GM10248 (cell line): Measurements from ENCODE around the gene ST6GALNAC5.
"Not testable (repeated sequence)": the region's sequence is repeated elsewhere in the genome, so short reads cannot be mapped to it uniquely, and the experiment has no call there.

Source experiments
- CTCF ChIA-PET: fragments of 300-600 bp; sonication (Branson Sonifier 250); formaldehyde crosslinking; extraction: SDS; loops from one replicate; lab custom pipeline; 2021; ENCODE audit warnings: antibody characterized with exemption; lab: Yijun Ruan, JAX
- POLR2A ChIA-PET: fragments of 350-650 bp; sonication (Branson Sonifier 250); formaldehyde crosslinking; extraction: SDS; loops from one replicate; lab custom pipeline; 2020; ENCODE audit warnings: antibody characterized with exemption; lab: Yijun Ruan, JAX
- DNase-seq: peaks from one replicate; pipeline ENCODE4 v3.0.0; 2012; ENCODE audit errors: extremely low spot score
- TF ChIP-seq, protein P1 (sequence below): IDR thresholded peaks from 2 replicates; pipeline ENCODE4 v1.5.1; 2012; ENCODE audit warnings: mild to moderate bottlenecking, low read depth; ENCODE audit errors: extremely low read depth, missing control alignments, control extremely low read depth

The ST6GALNAC5 gene

DNA sequence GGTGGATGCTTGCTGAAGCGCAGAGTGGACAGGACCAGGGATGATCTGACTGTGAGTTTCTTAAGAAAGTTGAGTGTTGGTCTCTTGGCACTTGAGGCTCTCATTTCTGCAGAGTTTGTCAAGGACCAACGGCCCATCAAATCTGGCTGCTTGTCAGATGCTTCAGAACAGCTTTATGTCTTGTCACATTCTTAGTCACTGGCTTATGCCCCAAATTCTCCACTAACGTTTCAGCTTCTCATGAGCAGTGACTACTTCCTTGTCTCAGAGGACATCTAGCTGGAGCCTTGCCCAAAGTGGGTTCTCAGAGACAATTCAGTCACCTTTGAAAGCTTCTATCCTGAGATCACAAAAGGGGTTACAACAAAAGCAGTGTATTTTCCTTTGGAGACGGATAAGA lies 92.3 kb downstream of the ST6GALNAC5 start:
- CTCF ChIA-PET: no interaction called here
- TF ChIP-seq, protein P1, sequence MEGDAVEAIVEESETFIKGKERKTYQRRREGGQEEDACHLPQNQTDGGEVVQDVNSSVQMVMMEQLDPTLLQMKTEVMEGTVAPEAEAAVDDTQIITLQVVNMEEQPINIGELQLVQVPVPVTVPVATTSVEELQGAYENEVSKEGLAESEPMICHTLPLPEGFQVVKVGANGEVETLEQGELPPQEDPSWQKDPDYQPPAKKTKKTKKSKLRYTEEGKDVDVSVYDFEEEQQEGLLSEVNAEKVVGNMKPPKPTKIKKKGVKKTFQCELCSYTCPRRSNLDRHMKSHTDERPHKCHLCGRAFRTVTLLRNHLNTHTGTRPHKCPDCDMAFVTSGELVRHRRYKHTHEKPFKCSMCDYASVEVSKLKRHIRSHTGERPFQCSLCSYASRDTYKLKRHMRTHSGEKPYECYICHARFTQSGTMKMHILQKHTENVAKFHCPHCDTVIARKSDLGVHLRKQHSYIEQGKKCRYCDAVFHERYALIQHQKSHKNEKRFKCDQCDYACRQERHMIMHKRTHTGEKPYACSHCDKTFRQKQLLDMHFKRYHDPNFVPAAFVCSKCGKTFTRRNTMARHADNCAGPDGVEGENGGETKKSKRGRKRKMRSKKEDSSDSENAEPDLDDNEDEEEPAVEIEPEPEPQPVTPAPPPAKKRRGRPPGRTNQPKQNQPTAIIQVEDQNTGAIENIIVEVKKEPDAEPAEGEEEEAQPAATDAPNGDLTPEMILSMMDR: no peak
- POLR2A ChIA-PET: no interaction called here
- DNase-seq: no peak

DNA sequence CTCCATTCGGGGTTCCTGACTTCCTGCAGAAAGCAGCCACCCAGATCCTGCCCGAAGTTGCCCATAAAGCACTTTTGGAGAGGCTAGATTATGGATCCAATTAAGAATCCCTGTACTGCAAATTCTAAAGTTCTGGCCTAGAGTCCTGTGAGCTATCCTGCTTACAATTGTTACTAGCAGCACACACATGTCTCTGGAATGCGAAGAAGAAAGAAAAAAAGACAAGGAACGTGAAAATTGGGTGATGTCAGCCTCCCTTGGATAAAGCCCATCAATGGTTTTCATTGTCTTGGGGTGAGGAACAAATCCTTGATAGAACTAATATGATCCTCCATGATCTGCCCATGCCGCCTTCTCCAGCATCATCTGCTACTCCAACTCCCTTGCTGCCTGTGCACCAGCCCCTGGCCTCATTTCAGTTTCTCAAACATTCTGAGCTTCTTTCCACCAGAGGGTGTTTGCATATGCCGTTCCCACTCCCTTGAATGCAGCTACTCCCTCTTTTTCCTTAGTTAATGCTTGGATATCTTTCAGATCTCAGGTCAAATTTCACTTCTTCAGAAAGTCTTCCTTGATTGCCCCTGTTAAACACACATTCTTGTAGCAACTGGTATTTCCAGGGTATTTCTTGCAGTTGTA lies 94.0 kb downstream of the ST6GALNAC5 start:
- no peak for DNase-seq
- ChIA-PET CTCF (interaction anchor here (0.9 to 1.0 kb wide), 2 partner anchors 14 to 39 kb away, joined by 3 read pairs; no protein-coding TSS in a partner anchor), POLR2A (no interaction called here)
- TF ChIP-seq, protein P1: no peak

DNA sequence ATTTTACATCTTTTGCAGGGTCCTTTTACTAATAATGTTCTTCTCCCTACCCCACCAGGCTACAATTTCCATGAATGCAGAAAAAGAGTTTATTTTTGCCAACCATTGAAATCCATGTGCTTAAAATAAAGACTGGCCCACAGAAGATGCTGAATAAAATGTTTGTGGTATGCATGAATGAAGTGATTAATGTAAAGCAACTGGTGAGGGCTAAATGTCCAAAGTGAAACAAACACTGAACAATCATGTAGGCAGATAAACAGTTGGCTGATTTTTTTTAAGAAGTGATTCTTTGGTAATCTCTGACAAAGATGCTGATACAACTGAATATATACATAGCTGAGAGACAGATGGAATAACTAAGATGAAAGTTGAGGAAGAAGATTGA lies 94.5 kb downstream of the ST6GALNAC5 start:
- TF ChIP-seq, protein P1: no peak
- CTCF ChIA-PET: interaction anchor here (0.9 to 1.0 kb wide), 2 partner anchors 14 to 39 kb away, joined by 3 read pairs; no protein-coding TSS in a partner anchor
- no peak for DNase-seq
- POLR2A ChIA-PET: no interaction called here

DNA sequence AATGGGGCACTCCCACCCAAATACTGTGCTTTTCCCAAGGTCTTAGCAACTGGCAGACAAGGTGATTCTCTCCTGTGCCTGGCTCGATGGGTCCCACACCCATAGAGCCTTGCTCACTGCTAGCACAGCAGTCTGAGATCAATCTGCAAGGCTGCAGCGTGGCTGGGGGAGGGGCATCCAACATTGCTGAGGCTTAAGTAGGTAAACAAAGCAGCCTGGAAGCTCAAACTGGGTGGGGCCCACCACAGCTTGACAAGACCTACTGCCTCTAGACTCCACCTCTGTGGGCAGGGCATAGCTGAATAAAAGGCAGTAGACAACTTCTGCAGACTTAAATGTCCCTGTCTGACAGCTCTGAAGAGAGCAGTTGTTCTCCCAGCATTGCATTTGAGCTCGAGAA lies 114.0 kb downstream of the ST6GALNAC5 start:
- DNase-seq, POLR2A ChIA-PET: not testable (repeated sequence)
- CTCF ChIA-PET: interaction anchor here (1.3 to 2.0 kb wide), 2 partner anchors 10 to 12 kb away, joined by 4 to 5 read pairs; no protein-coding TSS in a partner anchor

DNA sequence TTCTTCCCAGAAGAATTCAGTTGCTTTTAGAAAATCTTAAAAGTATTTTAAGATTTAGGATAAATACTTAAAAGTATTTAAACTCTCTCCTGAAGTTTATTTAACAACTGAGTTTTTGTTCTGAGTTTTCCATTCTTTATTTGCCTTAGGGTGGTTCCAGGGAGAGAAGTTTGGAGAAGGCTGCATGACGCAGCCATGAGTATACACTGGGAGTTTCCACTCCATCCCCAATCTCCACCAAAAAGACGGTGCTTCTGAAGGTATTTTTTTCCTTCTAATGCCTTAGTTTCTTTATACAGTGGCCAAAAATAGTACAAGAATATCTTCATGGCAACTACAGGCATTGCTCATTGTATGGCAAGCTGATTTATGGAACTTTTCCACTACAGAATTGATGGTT lies 122.7 kb downstream of the ST6GALNAC5 start:
- TF ChIP-seq, protein P1: no peak
- CTCF ChIA-PET: no interaction called here
- DNase-seq: no peak
- POLR2A ChIA-PET: no interaction called here

DNA sequence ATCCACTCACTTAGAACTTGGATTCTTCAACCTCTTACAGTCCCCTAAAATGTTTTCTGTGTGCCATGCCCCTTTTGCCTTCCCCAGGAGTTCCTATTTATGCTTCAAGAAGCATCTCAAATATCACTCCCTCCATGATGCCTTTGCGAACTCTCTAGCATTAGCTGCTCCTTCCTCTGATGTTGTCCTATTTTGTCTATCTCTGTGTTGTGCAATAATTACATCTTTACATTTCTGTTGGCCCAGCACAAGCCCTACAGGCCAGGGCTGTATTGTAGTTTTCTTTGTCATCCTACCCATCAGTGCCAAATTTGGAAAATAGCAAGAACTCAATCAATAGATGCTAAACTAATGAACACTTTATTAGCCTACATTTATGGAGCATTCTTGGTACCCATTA lies 125.8 kb downstream of the ST6GALNAC5 start:
- ChIA-PET POLR2A (no interaction called here), CTCF (interaction anchor here (1.1 kb wide), 1 partner anchor 17 kb away, joined by 3 read pairs; no protein-coding TSS in a partner anchor)
- no peak for DNase-seq
- TF ChIP-seq, protein P1: no peak

DNA sequence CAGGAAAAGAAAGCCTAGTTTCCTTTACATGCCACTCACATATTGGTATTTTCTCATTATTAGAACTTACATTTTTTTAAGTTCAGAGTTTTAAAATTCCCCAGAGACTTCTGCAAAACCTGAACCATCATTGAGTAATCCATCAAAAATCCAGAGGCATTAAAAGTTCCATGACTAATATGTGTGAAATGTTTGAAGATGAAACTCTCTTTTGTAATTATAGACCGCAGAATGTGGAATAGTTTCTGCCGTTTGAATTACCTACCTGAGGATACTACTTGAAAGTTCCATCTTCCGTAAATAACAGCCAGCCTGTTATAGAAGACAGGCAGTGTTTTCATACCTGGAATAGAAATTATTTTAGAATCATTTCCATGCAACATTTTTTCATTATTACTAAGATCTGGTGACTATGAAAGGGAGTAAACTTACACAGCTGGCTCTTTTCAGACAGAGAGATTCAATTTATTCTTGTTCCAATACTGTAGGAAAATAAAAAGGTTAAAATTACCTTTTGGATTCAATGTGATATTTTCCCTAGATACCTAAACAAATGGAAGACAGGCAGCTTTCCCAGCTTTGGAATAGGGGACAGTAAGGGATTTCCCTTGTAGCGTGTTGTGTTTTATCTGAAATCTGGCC lies 131.4 kb downstream of the ST6GALNAC5 start:
- TF ChIP-seq, protein P1: no peak
- CTCF ChIA-PET: no interaction called here
- POLR2A ChIA-PET: no interaction called here
- DNase-seq: no peak
